GM23338 (cell line): ENCODE results near the gene C16orf78.

Source experiments
- CREB1 ChIP-seq: fragments of 250-450 bp; sonication (Bioruptor Pico); IDR thresholded peaks from 2 replicates; pipeline ENCODE4 v1.5.0; 2020; ENCODE audit warnings: low read depth, mild to moderate bottlenecking, moderate library complexity
- EZH2 ChIP-seq: fragments of 200-600 bp; sonication (generic); IDR thresholded peaks from one replicate; pipeline ENCODE4 v1.8.0; 2017; ENCODE audit warnings: antibody characterized with exemption, mild to moderate bottlenecking, low read depth; ENCODE audit not compliant: unreplicated experiment
- EZH2phosphoT487 ChIP-seq: fragments of 200-600 bp; sonication (generic); IDR thresholded peaks from one replicate; pipeline ENCODE4 v1.8.1; 2018; ENCODE audit warnings: antibody characterized with exemption; ENCODE audit not compliant: unreplicated experiment
- JUNB ChIP-seq: IDR thresholded peaks from one replicate; pipeline ENCODE4 v1.6.1; 2016; ENCODE audit warnings: antibody characterized with exemption; ENCODE audit not compliant: unreplicated experiment
- NANOG ChIP-seq: IDR thresholded peaks from 2 replicates; pipeline ENCODE4 v1.6.1; 2016; ENCODE audit warnings: antibody characterized with exemption, borderline replicate concordance
- POLR2AphosphoS5 ChIP-seq: IDR thresholded peaks from 2 replicates; pipeline ENCODE4 v1.6.1; 2016; ENCODE audit warnings: antibody characterized with exemption, low read depth
- STAT1 ChIP-seq: IDR thresholded peaks from one replicate; pipeline ENCODE4 v1.6.1; 2016; ENCODE audit warnings: antibody characterized with exemption; ENCODE audit not compliant: unreplicated experiment
- ZNF114 ChIP-seq: fragments of 250-450 bp; sonication (Bioruptor Pico); IDR thresholded peaks from 2 replicates; pipeline ENCODE4 v1.5.0; 2020; ENCODE audit warnings: mild to moderate bottlenecking, moderate library complexity
- TF ChIP-seq, protein P1 (sequence below): IDR thresholded peaks from one replicate; pipeline ENCODE4 v1.6.1; 2018; ENCODE audit warnings: antibody characterized with exemption; ENCODE audit not compliant: unreplicated experiment
- TF ChIP-seq, protein P2 (sequence below), 2 experiments: fragments of 200-600 bp in 1 of 2; sonication (generic) in 1 of 2; conservative IDR thresholded peaks; 2 replicates each; pipeline versions ENCODE4 v1.5.1 to v1.6.1; 2016 to 2017; ENCODE audit warnings: antibody characterized with exemption in 2 of 2, low read depth in 2 of 2, mild to moderate bottlenecking in 2 of 2, moderate library complexity in 1 of 2
- TF ChIP-seq, protein P3 (sequence below): IDR thresholded peaks from 2 replicates; pipeline ENCODE4 v1.6.1; 2016; ENCODE audit warnings: antibody characterized with exemption

DNA sequence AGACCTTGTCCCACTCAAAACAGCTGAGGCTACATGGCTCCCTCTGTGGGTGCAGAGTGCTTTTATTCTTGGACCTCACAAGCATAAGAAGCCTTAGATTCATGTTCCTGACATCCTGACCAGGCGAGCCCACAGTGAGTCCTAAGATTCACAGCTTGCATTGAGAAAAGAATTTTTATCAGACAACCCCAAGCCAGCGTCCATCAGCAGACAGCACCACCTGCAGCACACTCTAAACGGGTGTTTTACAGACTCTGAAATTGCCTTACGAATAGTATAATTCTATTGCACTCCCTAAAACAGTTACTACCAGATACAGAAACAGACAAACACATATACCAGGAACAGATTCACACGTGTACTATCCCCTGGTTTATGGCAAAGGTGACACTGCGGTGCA, 31.9 kb downstream of the C16orf78 start:
- TF ChIP-seq, protein P1, sequence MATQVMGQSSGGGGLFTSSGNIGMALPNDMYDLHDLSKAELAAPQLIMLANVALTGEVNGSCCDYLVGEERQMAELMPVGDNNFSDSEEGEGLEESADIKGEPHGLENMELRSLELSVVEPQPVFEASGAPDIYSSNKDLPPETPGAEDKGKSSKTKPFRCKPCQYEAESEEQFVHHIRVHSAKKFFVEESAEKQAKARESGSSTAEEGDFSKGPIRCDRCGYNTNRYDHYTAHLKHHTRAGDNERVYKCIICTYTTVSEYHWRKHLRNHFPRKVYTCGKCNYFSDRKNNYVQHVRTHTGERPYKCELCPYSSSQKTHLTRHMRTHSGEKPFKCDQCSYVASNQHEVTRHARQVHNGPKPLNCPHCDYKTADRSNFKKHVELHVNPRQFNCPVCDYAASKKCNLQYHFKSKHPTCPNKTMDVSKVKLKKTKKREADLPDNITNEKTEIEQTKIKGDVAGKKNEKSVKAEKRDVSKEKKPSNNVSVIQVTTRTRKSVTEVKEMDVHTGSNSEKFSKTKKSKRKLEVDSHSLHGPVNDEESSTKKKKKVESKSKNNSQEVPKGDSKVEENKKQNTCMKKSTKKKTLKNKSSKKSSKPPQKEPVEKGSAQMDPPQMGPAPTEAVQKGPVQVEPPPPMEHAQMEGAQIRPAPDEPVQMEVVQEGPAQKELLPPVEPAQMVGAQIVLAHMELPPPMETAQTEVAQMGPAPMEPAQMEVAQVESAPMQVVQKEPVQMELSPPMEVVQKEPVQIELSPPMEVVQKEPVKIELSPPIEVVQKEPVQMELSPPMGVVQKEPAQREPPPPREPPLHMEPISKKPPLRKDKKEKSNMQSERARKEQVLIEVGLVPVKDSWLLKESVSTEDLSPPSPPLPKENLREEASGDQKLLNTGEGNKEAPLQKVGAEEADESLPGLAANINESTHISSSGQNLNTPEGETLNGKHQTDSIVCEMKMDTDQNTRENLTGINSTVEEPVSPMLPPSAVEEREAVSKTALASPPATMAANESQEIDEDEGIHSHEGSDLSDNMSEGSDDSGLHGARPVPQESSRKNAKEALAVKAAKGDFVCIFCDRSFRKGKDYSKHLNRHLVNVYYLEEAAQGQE, result no peak
- TF ChIP-seq EZH2phosphoT487, result no peak
- TF ChIP-seq, protein P2, sequence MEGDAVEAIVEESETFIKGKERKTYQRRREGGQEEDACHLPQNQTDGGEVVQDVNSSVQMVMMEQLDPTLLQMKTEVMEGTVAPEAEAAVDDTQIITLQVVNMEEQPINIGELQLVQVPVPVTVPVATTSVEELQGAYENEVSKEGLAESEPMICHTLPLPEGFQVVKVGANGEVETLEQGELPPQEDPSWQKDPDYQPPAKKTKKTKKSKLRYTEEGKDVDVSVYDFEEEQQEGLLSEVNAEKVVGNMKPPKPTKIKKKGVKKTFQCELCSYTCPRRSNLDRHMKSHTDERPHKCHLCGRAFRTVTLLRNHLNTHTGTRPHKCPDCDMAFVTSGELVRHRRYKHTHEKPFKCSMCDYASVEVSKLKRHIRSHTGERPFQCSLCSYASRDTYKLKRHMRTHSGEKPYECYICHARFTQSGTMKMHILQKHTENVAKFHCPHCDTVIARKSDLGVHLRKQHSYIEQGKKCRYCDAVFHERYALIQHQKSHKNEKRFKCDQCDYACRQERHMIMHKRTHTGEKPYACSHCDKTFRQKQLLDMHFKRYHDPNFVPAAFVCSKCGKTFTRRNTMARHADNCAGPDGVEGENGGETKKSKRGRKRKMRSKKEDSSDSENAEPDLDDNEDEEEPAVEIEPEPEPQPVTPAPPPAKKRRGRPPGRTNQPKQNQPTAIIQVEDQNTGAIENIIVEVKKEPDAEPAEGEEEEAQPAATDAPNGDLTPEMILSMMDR (conservative IDR thresholded peaks at IDR 0.05; ENCODE audit: low read depth in 2 of 2), result peak in 1 of 2 experiments; percentile 32; a peak in 2 of 4 replicates
- no peak for TF ChIP-seq EZH2
- TF ChIP-seq POLR2AphosphoS5, result no peak
- no peak for TF ChIP-seq ZNF114
- no peak for TF ChIP-seq JUNB
- TF ChIP-seq, protein P3, sequence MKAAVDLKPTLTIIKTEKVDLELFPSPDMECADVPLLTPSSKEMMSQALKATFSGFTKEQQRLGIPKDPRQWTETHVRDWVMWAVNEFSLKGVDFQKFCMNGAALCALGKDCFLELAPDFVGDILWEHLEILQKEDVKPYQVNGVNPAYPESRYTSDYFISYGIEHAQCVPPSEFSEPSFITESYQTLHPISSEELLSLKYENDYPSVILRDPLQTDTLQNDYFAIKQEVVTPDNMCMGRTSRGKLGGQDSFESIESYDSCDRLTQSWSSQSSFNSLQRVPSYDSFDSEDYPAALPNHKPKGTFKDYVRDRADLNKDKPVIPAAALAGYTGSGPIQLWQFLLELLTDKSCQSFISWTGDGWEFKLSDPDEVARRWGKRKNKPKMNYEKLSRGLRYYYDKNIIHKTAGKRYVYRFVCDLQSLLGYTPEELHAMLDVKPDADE, result no peak
- TF ChIP-seq STAT1, result no peak
- TF ChIP-seq CREB1, result no peak
- TF ChIP-seq NANOG, result no peak
